ENCODE data around the gene FBXW12. TPM values are rescaled to one million over a fixed set of nuclear protein-coding genes. Genes with fewer than 3 reads are reported as not detected.

Gene FBXW12
- total RNA-seq, 4 donors from 2014 or later: 1.1 TPM; not detected in 3

GRCh38 chr3:48402281-48402732 is 30.3 kb downstream of the FBXW12 start:
- no peak for TF ChIP-seq CTCF (IDR thresholded peaks at IDR 0.05; ENCODE audit: low read depth)

DNA sequence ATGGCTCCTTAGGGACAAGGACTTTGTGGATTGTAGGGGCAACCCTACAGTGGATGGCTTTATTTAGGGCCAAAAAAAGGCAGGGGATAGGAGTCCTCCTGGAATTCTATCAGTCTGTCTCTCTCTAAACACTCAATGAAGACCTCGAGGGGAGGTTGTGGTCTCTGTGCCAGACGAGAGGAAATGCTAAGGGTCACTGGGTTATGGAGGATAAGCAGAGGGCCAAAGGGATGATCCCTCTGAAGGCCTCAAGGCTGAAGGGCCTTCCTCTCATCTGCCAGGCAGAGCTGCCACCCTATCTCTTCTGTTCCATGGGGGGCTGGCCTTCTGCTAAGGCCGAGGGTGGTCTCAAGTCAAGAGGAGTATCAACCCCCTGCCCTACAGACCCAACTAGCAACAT is 30.9 kb downstream of the FBXW12 start:
- no peak for TF ChIP-seq CTCF (IDR thresholded peaks at IDR 0.05; ENCODE audit: low read depth)

GRCh38 chr3:48403533-48404439 is 31.8 kb downstream of the FBXW12 start:
- no peak for TF ChIP-seq CTCF (IDR thresholded peaks at IDR 0.05; ENCODE audit: low read depth)

DNA sequence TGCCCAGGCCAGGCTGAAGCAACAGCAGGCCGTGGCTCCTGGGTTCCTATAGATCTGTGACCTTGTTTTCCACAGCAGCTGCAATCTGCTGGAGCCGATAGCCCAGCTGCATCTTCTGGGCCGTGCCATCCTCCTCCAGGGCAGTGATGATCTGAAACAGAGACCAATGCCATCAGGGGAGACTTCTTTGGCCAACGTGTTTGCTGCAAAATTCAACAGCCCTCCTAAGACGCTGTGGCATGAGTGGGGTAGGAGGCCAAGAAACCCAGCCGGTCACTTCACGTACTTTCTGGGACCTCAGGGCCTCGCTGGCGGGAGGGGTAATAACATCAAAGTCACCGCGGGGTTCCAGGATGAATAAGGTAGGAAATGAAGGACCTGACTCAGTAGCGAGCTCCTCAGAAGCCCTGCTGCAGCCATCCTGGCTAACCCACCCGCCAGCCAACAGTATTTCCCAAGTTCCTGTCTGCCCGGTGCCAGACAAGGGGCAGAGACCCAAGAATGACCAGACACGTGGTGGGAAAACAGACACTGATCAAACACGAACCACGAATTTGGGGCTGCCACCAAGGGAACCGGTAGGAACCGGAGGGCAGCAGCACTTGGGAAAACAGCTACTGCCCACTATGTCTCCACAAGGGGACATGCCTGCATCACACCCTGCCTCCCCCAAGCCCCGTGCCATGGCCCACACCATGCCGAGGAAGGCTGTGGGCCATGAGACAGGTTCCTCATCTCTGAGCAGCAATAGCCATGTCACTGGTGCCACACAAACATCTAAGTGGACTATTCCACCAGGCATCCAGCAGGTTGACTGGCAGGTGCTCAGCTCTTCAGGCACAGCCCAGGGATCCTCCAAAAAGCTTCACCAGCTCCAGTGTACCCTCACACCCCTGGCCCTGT is 32.7 kb downstream of the FBXW12 start:
- TF ChIP-seq CTCF (IDR thresholded peaks at IDR 0.05; ENCODE audit: low read depth): no peak

DNA sequence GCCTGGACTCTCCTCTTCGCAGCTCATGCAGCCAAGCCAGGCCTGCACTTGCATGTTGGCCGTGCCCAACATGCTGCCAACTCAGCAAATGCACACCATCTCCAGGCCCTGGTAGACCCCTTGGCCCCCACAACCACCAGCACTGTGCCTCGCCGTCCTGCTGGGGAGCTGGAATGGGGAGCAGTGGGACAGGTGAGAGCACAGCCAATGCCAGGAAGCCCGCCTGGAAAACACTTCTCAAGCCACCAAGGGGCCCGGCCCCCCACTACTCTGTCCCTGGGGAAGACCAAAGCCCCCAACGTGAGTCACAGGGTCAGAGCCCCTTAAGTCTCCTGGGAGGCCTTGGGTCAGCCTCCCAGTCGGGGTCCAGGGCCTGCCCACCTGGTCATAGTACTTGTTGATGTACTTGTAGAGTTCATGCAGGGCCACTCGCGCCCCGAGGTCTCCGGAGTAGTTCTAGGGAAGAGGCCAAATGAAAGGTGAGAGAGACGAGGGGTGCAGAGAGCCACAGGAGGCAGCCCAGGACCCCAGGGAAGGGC is 33.4 kb downstream of the FBXW12 start:
- TF ChIP-seq CTCF (IDR thresholded peaks at IDR 0.05; ENCODE audit: low read depth): no peak

DNA sequence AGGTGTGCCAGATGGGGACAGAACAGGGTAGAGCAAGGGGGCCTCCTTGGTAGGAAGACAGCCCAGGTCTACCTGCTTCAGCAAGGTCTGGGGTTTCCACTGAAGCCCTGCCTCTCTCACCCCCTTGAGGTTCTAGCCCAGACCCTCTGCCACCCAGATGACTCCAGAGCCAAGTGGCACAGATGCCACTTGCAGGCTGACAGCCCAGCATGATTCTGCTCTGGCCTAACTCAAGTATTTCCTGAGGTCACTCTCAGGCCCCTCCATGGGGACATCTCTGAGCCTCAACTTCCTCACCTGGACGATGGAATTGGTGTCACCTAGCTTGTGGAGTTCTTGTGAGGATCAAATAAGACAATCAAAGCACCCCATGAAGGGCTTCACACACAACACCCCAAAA is 34.0 kb downstream of the FBXW12 start:
- no peak for TF ChIP-seq CTCF (IDR thresholded peaks at IDR 0.05; ENCODE audit: low read depth)

Measured in subcutaneous adipose tissue (tissue), 4 donors.